HUES64 (cell line): ENCODE results near the gene TSGA10IP.
A peak's percentile ranks its signal among the peaks of the same experiment; 100 is the strongest.

Experiments used
- H3K27ac ChIP-seq: 2 replicates; pipeline ENCODE4 v1.7.0; 2013; ENCODE audit warnings: low read depth, low read length, inconsistent platforms
- H3K27me3 ChIP-seq: 2 replicates; pipeline ENCODE4 v1.6.1; 2013; ENCODE audit warnings: mild to moderate bottlenecking, low read length; ENCODE audit not compliant: insufficient read depth
- H3K36me3 ChIP-seq: 2 replicates; pipeline ENCODE4 v1.6.1; 2013; ENCODE audit warnings: mild to moderate bottlenecking, low read length; ENCODE audit not compliant: insufficient read depth
- H3K4me1 ChIP-seq: 2 replicates; pipeline ENCODE4 v1.6.1; 2013; ENCODE audit warnings: mild to moderate bottlenecking, low read length, moderate library complexity; ENCODE audit not compliant: insufficient read depth
- H3K4me3 ChIP-seq: 2 replicates; pipeline ENCODE4 v1.5.1; 2013; ENCODE audit warnings: mild to moderate bottlenecking, low read length, moderate library complexity
- H3K9ac ChIP-seq: 2 replicates; pipeline ENCODE4 v1.6.1; 2013; ENCODE audit warnings: mild to moderate bottlenecking, low read depth, low read length
- H3K9me3 ChIP-seq: 2 replicates; pipeline ENCODE4 v1.6.1; 2013; ENCODE audit warnings: low read depth, low read length; ENCODE audit not compliant: insufficient read depth
- WGBS: fragments of 150-250, 120-280 bp; methylation state at CpG from one replicate; pipeline ENCODE4 v1.1.7; 2013; ENCODE audit warnings: missing lambda C conversion rate; 5-methylcytosine and 5-hydroxymethylcytosine counted together

Gene TSGA10IP

GRCh38 chr11:66001942-66002647 is 56.8 kb downstream of the TSGA10IP start, which contains the start of the genes BANF1 and EIF1AD:
Gene BANF1, plus strand, starts transcription at chr11:66002503. Its CDS starts 748 bp downstream, at chr11:66003251.
Gene EIF1AD, minus strand, starts transcription at chr11:66002157. Its CDS starts 1,768 bp downstream, at chr11:66000389.
- Histone ChIP-seq H3K4me1 (peaks cover 5% of the 10 kb centered on the region; the same call in 1 of the 2 replicates), H3K36me3 (peaks cover 54% of the 10 kb centered on the region), H3K9me3 (no peaks in the 10 kb centered on the region), H3K4me3 (peak within 1 kb of the TSS; percentile 98), H3K9ac (peak within 1 kb of the TSS; percentile 88), H3K27ac (peak within 1 kb of the TSS; percentile 99), H3K27me3 (no peaks in the 10 kb centered on the region)
- WGBS = under 1% methylated on average over 55 of the region's 55 CpGs

DNA sequence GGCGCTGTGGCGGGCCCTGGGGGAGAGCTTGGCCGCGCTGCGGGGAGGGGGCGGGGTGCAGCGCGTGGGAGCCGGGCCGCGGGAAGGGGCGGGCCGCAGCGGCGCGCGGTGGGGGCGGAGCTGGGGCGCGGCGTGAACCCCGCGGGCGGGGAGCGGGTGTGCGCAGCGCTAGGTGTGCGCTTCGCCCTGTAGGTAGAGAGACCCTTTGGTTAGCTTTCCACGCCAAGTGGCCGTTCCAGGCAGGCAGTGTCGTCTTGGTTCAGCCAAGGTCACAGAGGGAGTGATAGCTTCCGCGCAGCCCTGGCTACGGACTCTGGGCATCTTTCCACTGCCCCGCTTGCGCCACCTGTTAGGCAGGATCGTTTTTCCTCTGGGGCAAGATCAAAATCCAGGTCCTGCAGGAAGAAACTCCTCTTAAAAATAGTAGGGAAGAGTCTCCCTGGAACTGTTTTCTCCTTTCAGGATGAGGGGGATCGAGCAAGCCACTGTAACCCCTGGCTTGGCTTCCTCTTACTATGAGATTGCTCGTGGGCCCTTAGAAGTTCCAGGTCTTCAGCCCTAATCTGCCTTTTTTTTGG is 57.5 kb downstream of the TSGA10IP start:
- peak overlapping the region; percentile 98 for H3K4me3 ChIP-seq
- no peaks in the 10 kb centered on the region for H3K27me3 ChIP-seq
- peak overlapping the region; percentile 88 for H3K9ac ChIP-seq
- WGBS = 2% methylated on average over 40 of the region's 40 CpGs
- peaks cover 9% of the 10 kb centered on the region; the same call in 1 of the 2 replicates for H3K4me1 ChIP-seq
- no peaks in the 10 kb centered on the region for H3K9me3 ChIP-seq
- H3K36me3 ChIP-seq = peaks cover 48% of the 10 kb centered on the region
- H3K27ac ChIP-seq = peak overlapping the region; percentile 99; the same call in 1 of the 2 replicates

- H3K36me3 ChIP-seq = peaks cover 42% of the 10 kb centered on the region
- WGBS = 89% methylated on average over 6 of the region's 6 CpGs
- H3K9me3 ChIP-seq = no peaks in the 10 kb centered on the region
- peaks cover 9% of the 10 kb centered on the region; the same call in 1 of the 2 replicates for H3K4me1 ChIP-seq
- H3K27me3 ChIP-seq = no peaks in the 10 kb centered on the region
- peak overlapping the region; percentile 98 for H3K4me3 ChIP-seq
- no peak overlapping the region for H3K27ac ChIP-seq
- H3K9ac ChIP-seq = peak overlapping the region; percentile 88
Measured at GRCh38 chr11:66003291-66003690, 58.0 kb downstream of the TSGA10IP start.

DNA sequence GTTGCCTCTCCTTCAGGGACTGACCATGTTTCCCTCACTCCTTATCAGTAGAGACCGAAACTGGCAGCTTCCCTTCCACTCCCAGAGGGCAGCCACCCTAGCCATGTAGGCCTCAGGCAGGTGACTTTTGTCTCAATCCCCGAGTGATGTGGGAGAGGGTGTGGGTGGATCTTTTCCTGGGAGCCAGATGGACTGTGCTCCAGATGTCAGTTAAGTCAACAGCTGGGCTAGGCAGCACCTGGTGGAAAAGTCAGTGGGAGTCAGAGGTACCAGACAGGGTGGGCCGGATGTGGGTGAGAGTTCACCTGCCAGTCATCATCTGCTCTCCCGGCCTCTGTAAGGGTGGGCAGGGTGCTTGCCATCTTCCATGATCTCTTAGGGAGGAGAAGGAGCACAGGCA is 58.9 kb downstream of the TSGA10IP start:
- no peaks in the 10 kb centered on the region for H3K9me3 ChIP-seq
- H3K4me1 ChIP-seq = peaks cover 9% of the 10 kb centered on the region; the same call in 1 of the 2 replicates
- H3K27ac ChIP-seq = no peak overlapping the region
- WGBS = 94% methylated on average over 4 of the region's 4 CpGs
- H3K9ac ChIP-seq = no peak overlapping the region
- no peaks in the 10 kb centered on the region for H3K27me3 ChIP-seq
- no peak overlapping the region for H3K4me3 ChIP-seq
- peaks cover 34% of the 10 kb centered on the region for H3K36me3 ChIP-seq

DNA sequence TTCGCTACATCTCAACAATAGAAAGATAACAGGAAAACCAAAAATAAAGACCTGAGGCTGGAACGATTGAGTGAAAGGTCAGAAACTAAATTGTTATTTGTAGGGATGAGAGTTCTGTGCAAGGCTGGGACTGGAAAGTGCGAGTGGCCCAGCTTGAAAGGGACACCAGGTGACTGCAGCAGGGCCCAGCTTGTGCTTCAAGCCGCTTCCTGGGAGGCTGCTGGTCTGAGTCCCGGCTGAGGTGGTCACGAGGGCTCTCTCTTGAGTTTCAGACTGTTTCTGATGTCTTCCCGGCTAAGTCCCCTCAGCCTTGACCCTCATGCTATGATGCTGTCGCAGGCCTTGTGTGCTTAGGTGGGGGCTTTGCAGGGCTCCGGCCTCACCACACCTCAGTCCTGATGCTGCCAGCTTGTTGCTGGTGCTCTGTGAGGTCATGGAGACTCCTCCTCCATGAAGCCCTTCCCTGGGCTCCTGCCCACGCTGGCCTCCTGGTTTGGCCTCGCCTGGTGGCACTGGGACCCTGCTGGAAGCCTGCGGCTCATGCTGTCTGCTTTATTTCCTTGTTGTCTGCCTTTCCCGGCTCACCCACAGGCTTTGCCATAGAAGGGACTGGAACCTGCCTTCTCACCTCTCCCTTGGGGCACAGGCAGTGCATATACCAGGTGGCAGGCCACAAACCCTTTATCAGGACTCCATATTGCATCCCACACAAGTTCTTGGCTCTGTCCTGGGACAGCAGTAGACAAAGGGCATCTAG is 61.0 kb downstream of the TSGA10IP start:
- H3K4me3 ChIP-seq = no peak overlapping the region
- H3K4me1 ChIP-seq = peaks cover 9% of the 10 kb centered on the region; the same call in 1 of the 2 replicates
- H3K9me3 ChIP-seq = no peaks in the 10 kb centered on the region
- H3K27ac ChIP-seq = peak overlapping the region; percentile 15; the same call in 1 of the 2 replicates
- H3K36me3 ChIP-seq = peaks cover 21% of the 10 kb centered on the region
- WGBS = 87% methylated on average over 13 of the region's 13 CpGs
- peak overlapping the region; percentile 38; the same call in 1 of the 2 replicates for H3K9ac ChIP-seq
- H3K27me3 ChIP-seq = peaks cover 1% of the 10 kb centered on the region; the same call in 1 of the 2 replicates

GRCh38 chr11:66006891-66007176 is 61.6 kb downstream of the TSGA10IP start:
- Histone ChIP-seq H3K27ac (peak overlapping the region; percentile 42; the same call in 1 of the 2 replicates), H3K9me3 (no peaks in the 10 kb centered on the region), H3K9ac (peak overlapping the region; percentile 38; the same call in 1 of the 2 replicates), H3K27me3 (peaks cover 7% of the 10 kb centered on the region), H3K4me1 (peaks cover 9% of the 10 kb centered on the region; the same call in 1 of the 2 replicates), H3K36me3 (peaks cover 21% of the 10 kb centered on the region), H3K4me3 (no peak overlapping the region)
- 76% methylated on average over 4 of the region's 4 CpGs for WGBS

GRCh38 chr11:66007201-66007634 is 61.9 kb downstream of the TSGA10IP start:
- H3K4me3 ChIP-seq = no peak overlapping the region
- no peak overlapping the region for H3K9ac ChIP-seq
- peaks cover 21% of the 10 kb centered on the region for H3K36me3 ChIP-seq
- no peaks in the 10 kb centered on the region for H3K9me3 ChIP-seq
- 46% methylated on average over 5 of the region's 5 CpGs for WGBS
- peaks cover 9% of the 10 kb centered on the region; the same call in 1 of the 2 replicates for H3K4me1 ChIP-seq
- H3K27ac ChIP-seq = peak overlapping the region; percentile 42; the same call in 1 of the 2 replicates
- H3K27me3 ChIP-seq = peaks cover 10% of the 10 kb centered on the region

- Histone ChIP-seq H3K27me3 (peaks cover 12% of the 10 kb centered on the region), H3K4me1 (peaks cover 9% of the 10 kb centered on the region; the same call in 1 of the 2 replicates), H3K4me3 (no peak overlapping the region), H3K36me3 (peaks cover 21% of the 10 kb centered on the region), H3K27ac (no peak overlapping the region), H3K9me3 (no peaks in the 10 kb centered on the region), H3K9ac (no peak overlapping the region)
- WGBS = 86% methylated on average over 2 of the region's 2 CpGs
Measured at GRCh38 chr11:66008095-66008467, 62.8 kb downstream of the TSGA10IP start.

DNA sequence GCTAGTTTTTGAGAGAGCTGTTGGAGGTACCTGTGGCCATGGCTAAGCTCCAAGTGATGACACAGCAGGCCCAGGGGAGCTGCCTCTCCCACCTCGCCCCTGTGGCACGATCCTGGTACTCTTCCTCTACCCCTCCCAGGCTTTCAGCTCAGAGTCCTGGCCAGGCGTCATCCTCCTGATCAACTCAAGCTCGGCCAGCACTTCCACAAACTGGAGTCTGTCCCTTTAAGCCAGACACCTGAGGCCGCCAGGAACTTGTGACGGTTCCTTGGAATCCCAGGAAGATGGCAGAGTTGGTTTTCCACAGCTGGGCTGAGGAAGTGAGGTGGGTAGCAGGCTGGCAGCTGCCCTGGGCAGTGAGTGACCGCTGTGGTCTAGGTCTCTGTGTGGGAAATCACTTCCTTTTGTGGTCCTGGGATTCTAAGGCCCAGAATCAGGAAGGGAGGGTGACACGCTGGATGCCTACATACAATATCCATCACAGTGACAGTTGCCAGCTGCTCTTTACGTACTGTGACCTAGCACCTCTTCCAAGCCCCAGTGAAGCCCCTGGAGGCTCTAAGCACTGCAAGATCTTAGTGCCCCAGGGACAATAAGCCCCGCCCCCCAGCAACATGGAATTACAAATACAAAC is 63.3 kb downstream of the TSGA10IP start:
- Histone ChIP-seq H3K4me3 (no peak overlapping the region), H3K27me3 (peaks cover 12% of the 10 kb centered on the region), H3K4me1 (peaks cover 9% of the 10 kb centered on the region; the same call in 1 of the 2 replicates), H3K36me3 (peaks cover 21% of the 10 kb centered on the region), H3K9me3 (no peaks in the 10 kb centered on the region), H3K27ac (no peak overlapping the region), H3K9ac (no peak overlapping the region; the same call in 1 of the 2 replicates)
- 75% methylated on average over 10 of the region's 10 CpGs for WGBS
